Esophagus squamous epithelium (tissue), 4 donors: Measurements from ENCODE around the gene TBC1D13.

ENCODE experiments used
- CTCF ChIP-seq, 6 experiments: fragments of 450-650 bp in 4 of 6; fragments of 200-600 bp in 2 of 6; sonication (generic) in 2 of 6; IDR thresholded peaks; one replicate each; pipeline ENCODE4 v1.5.1; 2016 to 2019; ENCODE audit warnings: antibody characterized with exemption in 6 of 6, mild to moderate bottlenecking in 4 of 6, moderate library complexity in 4 of 6
- POLR2A ChIP-seq, 4 donors: fragments of 450-650 bp; IDR thresholded peaks; one replicate each; pipeline ENCODE4 v1.6.1; 2017; ENCODE audit warnings: antibody characterized with exemption in 4 of 4, mild to moderate bottlenecking in 4 of 4, moderate library complexity in 3 of 4

- TF ChIP-seq POLR2A (IDR thresholded peaks at IDR 0.05) (no peak), CTCF (IDR thresholded peaks at IDR 0.05) (no peak)
These were observed 22.7 kb upstream of the TBC1D13 start for GRCh38 chr9:128764361-128764760.
